Retinal pigment epithelial cell (primary cell): ENCODE data around the gene MTA1.

Experiments used
- DNase-seq: peaks from one replicate; pipeline ENCODE4 v3.0.0-alpha.2; 2010; ENCODE audit warnings: low read depth
- H3K4me3 ChIP-seq: 2 replicates; pipeline ENCODE4 v1.5.1; 2011; ENCODE audit warnings: mild to moderate bottlenecking, low read length, control low read depth, moderate library complexity
- TF ChIP-seq, protein P1 (sequence below): conservative IDR thresholded peaks from 2 replicates; pipeline ENCODE4 v1.5.1; 2011; ENCODE audit warnings: low read depth, low read length, control low read depth, inconsistent platforms

MTA1 gene

DNA sequence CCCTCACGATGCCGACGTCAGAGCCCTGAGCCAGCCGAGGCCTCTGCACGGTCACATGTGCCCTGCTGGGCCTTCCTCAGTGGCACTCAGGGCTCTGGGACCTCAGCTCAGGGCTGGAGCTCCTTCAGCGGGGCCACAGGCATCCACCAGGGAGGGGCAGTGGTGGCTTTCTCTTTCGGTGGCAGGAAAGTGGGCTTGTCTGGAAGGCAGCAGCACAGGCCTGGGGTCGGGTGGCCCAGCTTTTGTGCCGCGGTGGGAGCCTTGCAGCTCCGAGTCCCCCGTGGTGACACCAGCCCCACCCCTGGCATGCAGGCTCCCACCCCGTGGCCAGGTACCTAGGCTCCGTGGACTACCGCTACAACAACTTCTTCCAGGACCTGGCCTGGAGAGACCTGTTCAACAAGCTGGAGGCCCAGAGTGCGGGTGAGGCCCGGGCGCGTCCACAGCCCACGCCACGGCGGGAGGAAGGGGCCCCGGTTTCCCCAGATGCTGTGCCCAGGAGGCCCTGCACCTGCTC is 35.5 kb upstream of the MTA1 start:
- TF ChIP-seq, protein P1, sequence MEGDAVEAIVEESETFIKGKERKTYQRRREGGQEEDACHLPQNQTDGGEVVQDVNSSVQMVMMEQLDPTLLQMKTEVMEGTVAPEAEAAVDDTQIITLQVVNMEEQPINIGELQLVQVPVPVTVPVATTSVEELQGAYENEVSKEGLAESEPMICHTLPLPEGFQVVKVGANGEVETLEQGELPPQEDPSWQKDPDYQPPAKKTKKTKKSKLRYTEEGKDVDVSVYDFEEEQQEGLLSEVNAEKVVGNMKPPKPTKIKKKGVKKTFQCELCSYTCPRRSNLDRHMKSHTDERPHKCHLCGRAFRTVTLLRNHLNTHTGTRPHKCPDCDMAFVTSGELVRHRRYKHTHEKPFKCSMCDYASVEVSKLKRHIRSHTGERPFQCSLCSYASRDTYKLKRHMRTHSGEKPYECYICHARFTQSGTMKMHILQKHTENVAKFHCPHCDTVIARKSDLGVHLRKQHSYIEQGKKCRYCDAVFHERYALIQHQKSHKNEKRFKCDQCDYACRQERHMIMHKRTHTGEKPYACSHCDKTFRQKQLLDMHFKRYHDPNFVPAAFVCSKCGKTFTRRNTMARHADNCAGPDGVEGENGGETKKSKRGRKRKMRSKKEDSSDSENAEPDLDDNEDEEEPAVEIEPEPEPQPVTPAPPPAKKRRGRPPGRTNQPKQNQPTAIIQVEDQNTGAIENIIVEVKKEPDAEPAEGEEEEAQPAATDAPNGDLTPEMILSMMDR = no peak
- no peak for DNase-seq
- no peak overlapping the region for H3K4me3 ChIP-seq

DNA sequence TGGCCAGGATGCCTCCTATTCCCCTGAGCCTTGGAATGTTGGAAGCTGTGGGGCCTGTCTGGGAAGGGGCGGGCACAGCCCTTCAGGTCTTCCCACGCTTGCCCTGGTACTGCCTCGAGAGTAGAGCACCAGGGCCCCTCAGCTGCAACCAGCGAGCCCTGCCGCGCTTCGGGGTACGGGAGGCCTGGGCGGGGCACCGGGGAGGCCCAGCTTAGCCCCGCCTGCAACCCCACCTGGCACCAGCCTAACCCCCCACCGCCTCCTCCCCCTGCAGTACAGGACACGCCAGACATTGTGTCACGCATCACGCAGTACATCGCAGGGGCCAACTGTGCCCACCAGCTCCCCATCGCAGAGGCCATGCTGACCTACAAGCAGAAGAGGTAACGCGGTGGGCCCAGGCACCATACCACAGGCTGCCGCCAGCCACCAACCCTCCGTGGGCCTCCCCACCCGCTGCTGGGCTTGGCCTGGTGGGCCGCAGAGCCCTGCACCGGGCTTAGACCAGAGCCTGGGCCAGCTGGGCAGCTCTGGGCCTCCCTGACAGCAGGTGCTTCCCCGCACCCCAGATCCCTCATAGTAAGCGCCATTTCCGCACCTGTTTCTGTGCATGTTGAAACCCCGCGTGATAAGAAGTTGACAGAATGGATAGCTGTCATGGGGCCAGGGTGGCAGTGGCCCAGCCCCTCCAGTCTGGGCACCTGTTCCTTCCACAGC is 34.9 kb upstream of the MTA1 start:
- TF ChIP-seq, protein P1 = no peak
- no peak for DNase-seq
- no peak overlapping the region for H3K4me3 ChIP-seq

DNA sequence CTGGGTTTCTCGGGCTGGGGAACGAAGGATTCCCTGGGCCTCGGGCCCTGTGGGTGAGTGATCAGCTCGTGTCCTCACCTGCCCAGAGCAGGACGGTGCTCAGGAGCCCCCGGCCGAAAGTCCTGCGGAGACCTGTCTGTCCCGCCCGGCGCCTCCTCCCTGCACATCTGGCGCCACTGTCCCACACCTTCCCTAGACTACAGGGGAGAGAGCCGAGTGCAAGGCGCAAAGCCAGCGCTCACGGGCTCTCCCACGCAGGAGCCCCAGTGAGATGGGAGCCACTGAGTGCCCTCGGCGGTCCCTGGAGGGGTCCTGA is 34.3 kb upstream of the MTA1 start:
- TF ChIP-seq, protein P1 = no peak
- no peak overlapping the region for H3K4me3 ChIP-seq
- no peak for DNase-seq

DNA sequence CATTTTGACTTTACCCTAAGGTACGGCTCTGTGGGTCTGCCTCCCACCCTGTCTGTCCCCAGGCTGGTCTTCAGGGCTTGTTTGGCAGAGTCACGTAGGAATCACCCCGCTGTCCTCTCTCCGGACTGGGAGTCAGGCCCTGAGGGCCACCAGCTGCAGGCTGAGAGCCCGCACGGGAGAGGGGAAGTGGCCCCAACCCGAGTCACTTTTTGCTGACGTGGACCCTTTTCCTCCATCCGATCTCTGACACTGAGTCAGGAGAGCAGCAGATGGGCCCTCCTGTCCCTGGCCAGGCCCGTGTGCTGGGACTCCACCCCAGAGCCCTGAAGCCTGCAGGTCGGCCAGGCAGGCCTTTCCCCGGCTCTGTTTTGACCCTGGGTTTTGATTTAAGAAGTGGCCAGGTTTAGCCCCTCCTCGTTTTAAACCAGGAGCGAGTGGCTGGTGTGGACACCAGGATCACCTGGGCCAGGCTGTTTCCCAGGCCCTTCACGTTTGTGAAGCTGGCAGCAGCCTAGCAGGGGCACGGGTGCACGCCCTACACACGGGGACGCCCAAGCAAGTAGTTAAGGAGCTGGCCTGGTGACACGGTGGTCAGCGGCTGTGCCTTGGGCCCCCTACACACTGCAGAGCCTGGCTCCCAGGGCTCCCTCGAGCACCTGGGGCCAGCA is 33.8 kb upstream of the MTA1 start:
- DNase-seq = no peak
- no peak overlapping the region for H3K4me3 ChIP-seq
- TF ChIP-seq, protein P1 = no peak

DNA sequence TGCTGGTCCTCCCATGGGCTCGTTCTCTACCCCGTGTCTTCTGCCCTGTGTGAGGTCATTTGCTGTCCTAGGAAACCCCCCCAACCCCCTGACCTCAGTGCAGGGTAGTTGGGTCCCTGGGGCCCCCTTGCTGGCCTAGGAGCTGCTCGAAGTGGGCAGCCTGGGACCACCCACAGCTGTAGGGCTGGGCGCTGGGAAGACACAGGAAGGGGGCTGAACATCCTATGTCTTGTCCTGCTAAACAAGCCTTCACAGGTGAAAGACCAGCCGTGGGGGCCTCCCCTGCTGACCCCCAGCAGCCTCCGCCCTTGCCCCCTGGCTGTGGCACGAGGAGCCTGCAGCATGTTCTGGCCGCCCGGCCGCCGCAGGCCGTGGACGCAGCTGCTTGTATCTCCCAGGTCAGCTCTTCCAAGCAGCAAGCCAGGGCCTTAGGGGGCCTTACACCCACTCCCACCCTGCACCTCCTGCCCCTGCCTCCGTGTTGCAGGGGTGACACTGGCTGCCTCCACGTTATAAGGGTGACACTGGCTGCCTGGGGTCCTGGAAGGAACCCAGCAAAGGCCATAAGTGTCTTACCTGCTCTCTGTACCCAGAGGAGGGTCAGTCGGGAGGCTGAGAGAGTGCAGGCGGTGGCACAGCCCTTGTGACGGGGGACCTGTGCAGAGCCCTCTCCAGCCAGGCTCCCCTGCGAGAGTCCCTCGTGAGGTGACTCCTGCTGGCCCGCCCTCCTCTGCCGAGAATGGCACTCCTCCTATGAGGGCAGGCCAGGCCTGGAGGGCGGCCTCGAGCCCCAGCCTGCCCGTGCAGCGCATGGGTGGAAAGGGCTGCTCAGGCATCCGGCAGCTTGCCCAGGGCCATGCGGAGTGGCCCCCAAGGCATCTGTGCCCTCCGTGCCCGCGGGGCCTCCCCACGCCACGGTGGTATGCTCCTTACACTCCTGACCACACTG is 32.8 kb upstream of the MTA1 start:
- no peak overlapping the region for H3K4me3 ChIP-seq
- TF ChIP-seq, protein P1 = no peak
- no peak for DNase-seq

DNA sequence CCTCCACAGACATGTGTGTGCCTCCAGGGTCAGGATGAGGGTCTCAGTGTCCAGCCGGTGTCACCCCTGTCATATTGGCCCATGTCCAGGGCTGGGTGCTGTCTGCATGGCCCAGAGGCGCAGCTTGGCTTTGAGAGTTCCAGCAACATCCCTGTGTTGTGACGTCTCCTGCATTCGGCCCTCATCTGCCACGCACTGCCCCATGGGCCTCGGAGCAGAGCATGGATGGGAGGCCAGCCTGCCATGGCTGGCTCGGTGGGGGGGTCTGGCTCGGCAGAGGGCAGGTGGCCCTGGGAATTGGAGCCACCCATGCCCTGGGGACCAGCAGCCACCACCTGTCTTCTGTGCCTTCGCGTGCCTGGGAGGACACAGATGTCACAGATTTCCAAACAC is 32.1 kb upstream of the MTA1 start:
- TF ChIP-seq, protein P1 = no peak
- no peak for DNase-seq
- H3K4me3 ChIP-seq = no peak overlapping the region
